ENCODE data around the gene USP12. TPM values are rescaled to one million over a fixed set of nuclear protein-coding genes. Genes with fewer than 3 reads are reported as not detected.

USP12 gene
- total RNA-seq, 1 donor from 2014 or later = 30.5 TPM

GRCh38 chr13:27091451-27091850 lies 80.2 kb downstream of the USP12 start:
- Histone ChIP-seq H3K27ac (ENCODE audit: low read depth, low read length) (no peak overlapping the region), H3K4me3 (ENCODE audit: insufficient read depth, low read depth, low read length) (no peak overlapping the region), H3K9me3 (ENCODE audit: insufficient read depth, low read depth, low read length) (no peaks in the 10 kb centered on the region), H3K79me2 (ENCODE audit: insufficient read depth, low read length) (peaks cover 6% of the 10 kb centered on the region), H3K27me3 (ENCODE audit: insufficient read depth, low read length) (no peaks in the 10 kb centered on the region), H3K36me3 (ENCODE audit: insufficient read depth, low read length) (peaks cover 10% of the 10 kb centered on the region), H3K9ac (ENCODE audit: low read length) (no peak overlapping the region), H2AFZ (ENCODE audit: low read depth, low read length) (no peak overlapping the region), H4K20me1 (ENCODE audit: insufficient read depth, low read length) (peaks cover 20% of the 10 kb centered on the region), H3K4me1 (ENCODE audit: insufficient read depth, low read length) (no peaks in the 10 kb centered on the region), H3K4me2 (ENCODE audit: low read length) (no peak overlapping the region)
- no peak overlapping the region for H3K27ac Mint-ChIP-seq (ENCODE audit: unreplicated experiment)
- TF ChIP-seq CTCF (IDR thresholded peaks at IDR 0.05; ENCODE audit: insufficient read depth, low read depth, low read length) = no peak
- TF ChIP-seq EZH2 (IDR thresholded peaks at IDR 0.05; ENCODE audit: insufficient read depth, low read length) = no peak
- no peaks in the 10 kb centered on the region for H3K4me1 Mint-ChIP-seq (ENCODE audit: low read depth, unreplicated experiment)
- FAIRE-seq (no peak), DNase-seq (ENCODE audit: low read depth) (no peak)
- H3K36me3 Mint-ChIP-seq (ENCODE audit: low read depth, unreplicated experiment) = peaks cover 11% of the 10 kb centered on the region
- H3K9me3 Mint-ChIP-seq (ENCODE audit: unreplicated experiment) = no peaks in the 10 kb centered on the region
- H3K4me3 Mint-ChIP-seq (ENCODE audit: unreplicated experiment) = no peak overlapping the region
- no peaks in the 10 kb centered on the region for H3K27me3 Mint-ChIP-seq (ENCODE audit: low read depth, unreplicated experiment)

GRCh38 chr13:27088619-27089018 lies 83.0 kb downstream of the USP12 start:
- no peak for DNase-seq (ENCODE audit: low read depth)
- peaks cover 6% of the 10 kb centered on the region for H3K79me2 ChIP-seq (ENCODE audit: insufficient read depth, low read length)

More at GRCh38 chr13:27088619-27089018, 83.0 kb downstream of the USP12 start:
- H3K36me3 ChIP-seq (ENCODE audit: insufficient read depth, low read length) = peaks cover 8% of the 10 kb centered on the region
- no peak overlapping the region for H2AFZ ChIP-seq (ENCODE audit: low read depth, low read length)
- H3K4me3 ChIP-seq (ENCODE audit: insufficient read depth, low read depth, low read length) = no peak overlapping the region
- Mint-ChIP-seq H3K27ac (ENCODE audit: unreplicated experiment) (no peak overlapping the region), H3K4me1 (ENCODE audit: low read depth, unreplicated experiment) (no peaks in the 10 kb centered on the region), H3K9me3 (ENCODE audit: unreplicated experiment) (no peaks in the 10 kb centered on the region), H3K4me3 (ENCODE audit: unreplicated experiment) (no peak overlapping the region), H3K27me3 (ENCODE audit: low read depth, unreplicated experiment) (no peaks in the 10 kb centered on the region), H3K36me3 (ENCODE audit: low read depth, unreplicated experiment) (peaks cover 15% of the 10 kb centered on the region)
- H3K4me2 ChIP-seq (ENCODE audit: low read length) = no peak overlapping the region
- no peaks in the 10 kb centered on the region for H3K27me3 ChIP-seq (ENCODE audit: insufficient read depth, low read length)
- peaks cover 15% of the 10 kb centered on the region for H4K20me1 ChIP-seq (ENCODE audit: insufficient read depth, low read length)
- H3K4me1 ChIP-seq (ENCODE audit: insufficient read depth, low read length) = no peaks in the 10 kb centered on the region
- no peak for TF ChIP-seq EZH2 (IDR thresholded peaks at IDR 0.05; ENCODE audit: insufficient read depth, low read length)
- TF ChIP-seq CTCF (IDR thresholded peaks at IDR 0.05; ENCODE audit: insufficient read depth, low read depth, low read length) = no peak
- H3K9me3 ChIP-seq (ENCODE audit: insufficient read depth, low read depth, low read length) = no peaks in the 10 kb centered on the region
- no peak for FAIRE-seq
- no peak overlapping the region for H3K9ac ChIP-seq (ENCODE audit: low read length)
- H3K27ac ChIP-seq (ENCODE audit: low read depth, low read length) = no peak overlapping the region

Measured in astrocyte (in vitro differentiated cells and primary cell).